ENCODE data around the gene HS3ST2. TPM values are rescaled to one million over a fixed set of nuclear protein-coding genes. Genes with fewer than 3 reads are reported as not detected.

Gene HS3ST2
- total RNA-seq, 1 donor = not detected

DNA sequence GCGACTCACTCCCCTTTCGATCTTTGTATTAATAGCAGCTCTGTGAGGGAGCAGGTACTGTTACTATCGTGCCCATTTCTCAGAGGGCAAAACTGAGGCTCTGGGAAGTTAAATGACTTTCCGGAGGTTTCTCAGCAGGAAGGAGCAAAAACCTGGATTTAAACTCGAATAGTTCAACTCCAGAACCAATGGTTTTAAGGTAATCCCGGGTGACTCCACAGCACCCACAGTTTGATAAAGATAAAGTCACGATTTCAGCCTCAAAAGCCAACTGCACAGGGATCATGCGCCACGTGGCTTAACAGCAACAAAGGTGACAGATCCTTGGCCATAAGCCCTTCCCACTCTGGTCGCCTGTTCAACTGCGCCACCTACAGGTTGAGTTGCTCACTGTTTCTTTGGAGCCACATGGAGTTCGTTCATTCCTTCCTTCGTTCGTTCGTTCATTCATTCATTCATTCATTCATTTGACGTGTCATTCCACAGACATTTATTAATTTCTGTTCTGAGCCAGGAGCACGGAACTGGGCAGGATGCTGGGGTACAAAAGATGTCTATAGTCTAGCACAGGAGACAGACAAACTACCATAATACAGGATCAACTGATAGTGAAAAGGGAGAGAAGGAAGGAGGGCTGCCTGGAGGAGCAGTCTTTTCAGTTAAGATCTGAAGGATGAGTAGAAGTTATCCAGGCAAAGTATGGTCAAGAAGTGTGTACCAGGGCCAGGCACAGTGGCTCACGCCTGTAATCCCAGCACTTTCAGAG, 134.8 kb downstream of the HS3ST2 start:
- Histone ChIP-seq H3K4me3 (ENCODE audit: low read length) (no peak overlapping the region), H3K4me1 (ENCODE audit: insufficient read depth, low read length) (no peaks in the 10 kb centered on the region), H3K27me3 (ENCODE audit: insufficient read depth, low read length) (peaks cover 16% of the 10 kb centered on the region), H3K9me3 (ENCODE audit: low read depth, low read length) (no peaks in the 10 kb centered on the region)

- Histone ChIP-seq H3K27me3 (ENCODE audit: insufficient read depth, low read length) (peaks cover 3% of the 10 kb centered on the region), H3K9me3 (ENCODE audit: low read depth, low read length) (no peaks in the 10 kb centered on the region), H3K4me3 (ENCODE audit: low read length) (no peak overlapping the region), H3K4me1 (ENCODE audit: insufficient read depth, low read length) (no peaks in the 10 kb centered on the region)
Observed at GRCh38 chr16:22955461-22956070, 141.6 kb downstream of the HS3ST2 start.

GRCh38 chr16:22961206-22961605, 147.2 kb downstream of the HS3ST2 start:
- no peaks in the 10 kb centered on the region for H3K4me1 ChIP-seq (ENCODE audit: insufficient read depth, low read length)
- no peaks in the 10 kb centered on the region for H3K9me3 ChIP-seq (ENCODE audit: low read depth, low read length)
- H3K27me3 ChIP-seq (ENCODE audit: insufficient read depth, low read length) = no peaks in the 10 kb centered on the region
- no peak overlapping the region for H3K4me3 ChIP-seq (ENCODE audit: low read length)

DNA sequence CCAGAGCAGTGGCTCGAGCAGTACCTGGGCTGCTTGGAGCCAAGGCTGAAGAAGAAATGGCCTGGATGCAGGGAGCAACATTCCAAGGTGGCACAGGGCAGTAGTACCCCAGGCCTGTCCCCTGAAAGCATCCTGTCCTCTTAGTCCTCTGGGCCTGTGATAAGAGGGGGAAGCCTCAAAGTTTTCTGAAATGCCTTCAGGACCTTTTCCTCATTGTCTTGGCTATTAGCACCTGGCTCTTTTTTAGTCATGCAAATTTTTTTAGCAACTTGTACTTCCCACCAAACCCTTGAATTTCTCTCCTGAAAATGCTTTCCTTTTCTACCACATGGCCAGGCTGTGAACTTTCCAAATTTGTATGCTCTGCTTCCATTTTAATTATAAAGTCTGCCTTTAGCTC, 148.9 kb downstream of the HS3ST2 start:
- Histone ChIP-seq H3K9me3 (ENCODE audit: low read depth, low read length) (no peaks in the 10 kb centered on the region), H3K4me3 (ENCODE audit: low read length) (no peak overlapping the region), H3K27me3 (ENCODE audit: insufficient read depth, low read length) (no peaks in the 10 kb centered on the region), H3K4me1 (ENCODE audit: insufficient read depth, low read length) (no peaks in the 10 kb centered on the region)

Measured in mononuclear cell (primary cell).